ENCODE measurements around the gene GNG3.

The GNG3 gene

DNA sequence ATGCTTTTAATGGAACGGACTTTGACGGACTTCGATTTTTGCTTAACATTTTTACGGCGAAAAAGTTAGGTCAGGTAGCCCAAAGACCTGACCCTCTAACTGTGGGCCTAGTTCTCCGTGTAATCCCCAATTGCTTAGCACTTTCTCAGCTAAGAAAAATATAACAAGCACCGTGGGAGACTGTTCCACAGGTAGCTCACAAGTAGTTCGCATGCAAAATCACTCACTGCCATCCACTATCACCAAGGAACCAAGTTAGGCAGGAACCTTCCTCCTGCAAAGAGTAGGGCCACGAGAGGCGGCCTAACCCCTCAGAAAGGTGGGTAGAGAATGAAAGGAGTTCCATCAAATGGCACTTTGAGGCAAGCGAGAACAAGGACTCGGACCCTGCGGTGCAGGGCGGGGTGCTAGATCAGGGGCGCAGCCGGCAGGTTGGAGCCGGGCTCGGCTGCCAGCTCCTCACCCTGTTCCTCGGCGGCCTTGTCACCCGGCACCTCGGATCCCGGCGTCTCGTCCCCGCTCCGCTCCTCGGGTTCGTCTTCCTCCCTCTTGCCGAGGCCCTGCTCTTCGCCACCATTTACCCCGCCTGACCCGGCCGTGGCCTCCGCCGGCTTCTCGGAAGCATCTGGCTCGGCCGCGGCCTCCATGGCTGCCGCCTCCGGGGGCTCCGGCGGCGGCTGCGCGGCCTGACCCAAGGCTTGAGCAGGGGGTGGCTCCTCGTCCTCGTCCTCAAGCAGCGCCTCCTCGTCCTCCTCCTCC, 18.9 kb downstream of the GNG3 start:
- no peaks in the 10 kb centered on the region for H3K9me2 ChIP-seq (replicated peaks; ENCODE audit: control insufficient read depth, low read length)
- peaks cover 27% of the 10 kb centered on the region for H3K4me1 ChIP-seq (ENCODE audit: control insufficient read depth, low read length)
- H3K4me3 ChIP-seq (ENCODE audit: low read length): peak overlapping the region; percentile 90
- peaks cover 87% of the 10 kb centered on the region for H3K79me2 ChIP-seq (ENCODE audit: control insufficient read depth, low read length)
- peaks cover 73% of the 10 kb centered on the region for H3K36me3 ChIP-seq (ENCODE audit: control insufficient read depth, low read length)
- H4K20me1 ChIP-seq (ENCODE audit: control insufficient read depth, insufficient read depth, low read depth, low read length): peaks cover 25% of the 10 kb centered on the region
- H3K9me3 ChIP-seq (ENCODE audit: control insufficient read depth, insufficient read depth, low read length): no peaks in the 10 kb centered on the region
- H3F3A ChIP-seq (ENCODE audit: control insufficient read depth, insufficient read depth): no peaks in the 10 kb centered on the region; the same call in 1 of the 2 replicates
- H3K27ac ChIP-seq (ENCODE audit: low read depth, low read length): peak overlapping the region; percentile 92
- H3K4me2 ChIP-seq (ENCODE audit: low read length): peak overlapping the region; percentile 85
- no peak for TF ChIP-seq EZH2phosphoT487 (IDR thresholded peaks at IDR 0.05; ENCODE audit: borderline replicate concordance, low read length)
- TF ChIP-seq, protein P1, sequence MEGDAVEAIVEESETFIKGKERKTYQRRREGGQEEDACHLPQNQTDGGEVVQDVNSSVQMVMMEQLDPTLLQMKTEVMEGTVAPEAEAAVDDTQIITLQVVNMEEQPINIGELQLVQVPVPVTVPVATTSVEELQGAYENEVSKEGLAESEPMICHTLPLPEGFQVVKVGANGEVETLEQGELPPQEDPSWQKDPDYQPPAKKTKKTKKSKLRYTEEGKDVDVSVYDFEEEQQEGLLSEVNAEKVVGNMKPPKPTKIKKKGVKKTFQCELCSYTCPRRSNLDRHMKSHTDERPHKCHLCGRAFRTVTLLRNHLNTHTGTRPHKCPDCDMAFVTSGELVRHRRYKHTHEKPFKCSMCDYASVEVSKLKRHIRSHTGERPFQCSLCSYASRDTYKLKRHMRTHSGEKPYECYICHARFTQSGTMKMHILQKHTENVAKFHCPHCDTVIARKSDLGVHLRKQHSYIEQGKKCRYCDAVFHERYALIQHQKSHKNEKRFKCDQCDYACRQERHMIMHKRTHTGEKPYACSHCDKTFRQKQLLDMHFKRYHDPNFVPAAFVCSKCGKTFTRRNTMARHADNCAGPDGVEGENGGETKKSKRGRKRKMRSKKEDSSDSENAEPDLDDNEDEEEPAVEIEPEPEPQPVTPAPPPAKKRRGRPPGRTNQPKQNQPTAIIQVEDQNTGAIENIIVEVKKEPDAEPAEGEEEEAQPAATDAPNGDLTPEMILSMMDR (IDR thresholded peaks at IDR 0.05; ENCODE audit: low read depth, low read length, poor library complexity, severe bottlenecking): no peak
- H3K27me3 ChIP-seq (ENCODE audit: control insufficient read depth, low read length): no peaks in the 10 kb centered on the region

DNA sequence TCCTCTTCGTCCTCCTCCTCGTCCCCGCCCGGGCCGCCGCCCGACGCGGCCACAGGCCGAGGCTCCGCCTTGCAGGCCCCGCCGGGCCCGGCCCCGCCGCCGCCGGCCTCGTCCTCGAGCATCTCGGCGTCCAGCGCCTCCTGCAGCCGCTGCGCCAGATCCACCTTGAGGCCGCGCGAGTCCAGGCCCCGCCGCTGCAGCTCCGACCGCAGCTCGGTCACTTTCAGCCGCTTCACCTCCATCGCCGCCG, 19.4 kb downstream of the GNG3 start:
- peak overlapping the region; percentile 92 for H3K27ac ChIP-seq (ENCODE audit: low read depth, low read length)
- H4K20me1 ChIP-seq (ENCODE audit: control insufficient read depth, insufficient read depth, low read depth, low read length): peaks cover 25% of the 10 kb centered on the region
- H3K4me2 ChIP-seq (ENCODE audit: low read length): peak overlapping the region; percentile 85
- TF ChIP-seq EZH2phosphoT487 (IDR thresholded peaks at IDR 0.05; ENCODE audit: borderline replicate concordance, low read length): no peak
- TF ChIP-seq, protein P1 (IDR thresholded peaks at IDR 0.05; ENCODE audit: low read depth, low read length, poor library complexity, severe bottlenecking): no peak
- peaks cover 72% of the 10 kb centered on the region for H3K36me3 ChIP-seq (ENCODE audit: control insufficient read depth, low read length)
- H3K9me2 ChIP-seq (replicated peaks; ENCODE audit: control insufficient read depth, low read length): no peaks in the 10 kb centered on the region
- peaks cover 87% of the 10 kb centered on the region for H3K79me2 ChIP-seq (ENCODE audit: control insufficient read depth, low read length)
- no peaks in the 10 kb centered on the region; the same call in 1 of the 2 replicates for H3F3A ChIP-seq (ENCODE audit: control insufficient read depth, insufficient read depth)
- no peaks in the 10 kb centered on the region for H3K9me3 ChIP-seq (ENCODE audit: control insufficient read depth, insufficient read depth, low read length)
- H3K4me1 ChIP-seq (ENCODE audit: control insufficient read depth, low read length): peaks cover 29% of the 10 kb centered on the region
- no peaks in the 10 kb centered on the region for H3K27me3 ChIP-seq (ENCODE audit: control insufficient read depth, low read length)
- peak overlapping the region; percentile 90 for H3K4me3 ChIP-seq (ENCODE audit: low read length)

DNA sequence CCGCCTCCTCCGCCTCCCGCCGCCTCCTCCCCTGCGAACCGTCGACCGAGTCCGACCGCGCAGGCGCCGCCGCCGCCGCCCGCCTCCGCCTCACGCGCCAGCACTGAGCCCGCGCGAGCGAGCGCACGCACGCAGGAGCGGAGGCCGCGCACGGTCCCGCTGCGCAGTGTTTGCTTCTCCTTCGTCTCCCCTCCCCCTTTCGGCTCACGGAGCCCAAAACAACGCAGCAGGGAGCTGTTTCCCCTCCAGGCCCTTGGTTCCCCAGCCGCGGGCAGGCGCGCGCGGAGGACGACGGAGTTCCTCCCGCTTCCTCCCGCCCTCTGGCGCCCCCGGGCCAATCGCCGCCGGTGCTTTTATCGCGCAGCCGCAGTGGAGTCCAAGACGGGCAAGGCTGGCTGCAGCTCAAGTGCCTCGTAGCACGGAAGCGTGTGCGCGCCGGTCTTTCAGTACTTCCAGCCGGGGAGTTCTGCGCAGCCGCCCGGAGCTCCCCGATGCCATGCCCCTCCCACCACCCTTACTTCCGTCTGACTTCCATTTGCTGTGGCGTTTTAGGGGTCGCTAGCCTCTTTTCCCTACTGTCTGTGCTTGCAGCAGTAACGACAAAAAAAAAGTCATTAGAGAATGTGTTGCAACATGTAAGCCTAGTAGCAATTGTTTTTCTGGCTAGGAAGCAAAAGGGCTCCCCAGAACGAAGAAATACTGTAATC, 19.8 kb downstream of the GNG3 start, which contains the start of gene HNRNPUL2:
TSS of gene HNRNPUL2 (minus strand) at position 293 of the 707 bp plus-strand sequence. CDS start 301 bp downstream, outside the sequence.
- no peaks in the 10 kb centered on the region; the same call in 1 of the 2 replicates for H3F3A ChIP-seq (ENCODE audit: control insufficient read depth, insufficient read depth)
- H3K4me3 ChIP-seq (ENCODE audit: low read length): peak within 1 kb of the TSS; percentile 90
- peaks cover 29% of the 10 kb centered on the region for H3K4me1 ChIP-seq (ENCODE audit: control insufficient read depth, low read length)
- peak within 1 kb of the TSS; percentile 92 for H3K27ac ChIP-seq (ENCODE audit: low read depth, low read length)
- H3K9me3 ChIP-seq (ENCODE audit: control insufficient read depth, insufficient read depth, low read length): no peaks in the 10 kb centered on the region
- peaks cover 70% of the 10 kb centered on the region for H3K36me3 ChIP-seq (ENCODE audit: control insufficient read depth, low read length)
- TF ChIP-seq, protein P1 (IDR thresholded peaks at IDR 0.05; ENCODE audit: low read depth, low read length, poor library complexity, severe bottlenecking): no peak
- TF ChIP-seq EZH2phosphoT487 (IDR thresholded peaks at IDR 0.05; ENCODE audit: borderline replicate concordance, low read length): no peak
- H3K27me3 ChIP-seq (ENCODE audit: control insufficient read depth, low read length): no peaks in the 10 kb centered on the region
- H3K79me2 ChIP-seq (ENCODE audit: control insufficient read depth, low read length): peaks cover 87% of the 10 kb centered on the region
- H3K4me2 ChIP-seq (ENCODE audit: low read length): peak within 1 kb of the TSS; percentile 85
- no peaks in the 10 kb centered on the region for H3K9me2 ChIP-seq (replicated peaks; ENCODE audit: control insufficient read depth, low read length)
- peaks cover 25% of the 10 kb centered on the region for H4K20me1 ChIP-seq (ENCODE audit: control insufficient read depth, insufficient read depth, low read depth, low read length)

Measured in DOHH2 (cell line).